Karpas-422 (cell line): ENCODE measurements around the gene DENND6B. TPM values are rescaled to one million over a fixed set of nuclear protein-coding genes. Genes with fewer than 3 reads are reported as not detected.
A peak's percentile ranks its signal among the peaks of the same experiment; 100 is the strongest.

Experiments used
- DNase-seq: peaks from one replicate; pipeline ENCODE4 v3.0.0-alpha.2; 2015
- H2AFZ ChIP-seq: fragments of 200-600 bp; sonication (generic); 2 replicates; pipeline ENCODE4 v1.6.1; 2014; ENCODE audit warnings: antibody characterized with exemption, low read length, mixed read lengths
- H3K27ac ChIP-seq: fragments of 200-600 bp; sonication (generic); 2 replicates; pipeline ENCODE4 v1.5.1; 2014; ENCODE audit warnings: mild to moderate bottlenecking, low read length, moderate library complexity
- H3K27me3 ChIP-seq: fragments of 200-600 bp; sonication (generic); 2 replicates; pipeline ENCODE4 v1.6.1; 2014; ENCODE audit warnings: low read length, mixed read lengths
- H3K36me3 ChIP-seq: fragments of 200-600 bp; sonication (generic); 2 replicates; pipeline ENCODE4 v1.6.1; 2014; ENCODE audit warnings: low read length, mixed read lengths; ENCODE audit not compliant: insufficient read depth
- H3K4me1 ChIP-seq: fragments of 200-600 bp; sonication (generic); 2 replicates; pipeline ENCODE4 v1.6.1; 2014; ENCODE audit warnings: mild to moderate bottlenecking, low read length, mixed read lengths
- H3K4me2 ChIP-seq: fragments of 200-600 bp; sonication (generic); 2 replicates; pipeline ENCODE4 v1.6.1; 2014; ENCODE audit warnings: low read length, low read depth, mild to moderate bottlenecking; ENCODE audit not compliant: poor library complexity, severe bottlenecking
- H3K4me3 ChIP-seq: fragments of 200-600 bp; sonication (generic); 2 replicates; pipeline ENCODE4 v1.5.1; 2014; ENCODE audit warnings: mild to moderate bottlenecking, antibody characterized with exemption, low read length, mixed read lengths
- H3K79me2 ChIP-seq: fragments of 200-600 bp; sonication (generic); 2 replicates; pipeline ENCODE4 v1.6.1; 2014; ENCODE audit warnings: mild to moderate bottlenecking, low read length, mixed read lengths
- H3K9ac ChIP-seq: fragments of 200-600 bp; sonication (generic); 2 replicates; pipeline ENCODE4 v1.6.0; 2014; ENCODE audit warnings: low read length
- H3K9me2 ChIP-seq: fragments of 200-600 bp; sonication (generic), shearing (Covaris generic); replicated peaks from 2 replicates; pipeline ENCODE4 v1.6.0; 2014; ENCODE audit warnings: mild to moderate bottlenecking, low read length, moderate library complexity; ENCODE audit not compliant: insufficient read depth
- H3K9me3 ChIP-seq: fragments of 300-700, 200-600 bp; sonication (generic); 2 replicates; pipeline ENCODE4 v1.6.1; 2014; ENCODE audit warnings: low read length, mixed read lengths
- H4K20me1 ChIP-seq: fragments of 200-600 bp; sonication (generic); 2 replicates; pipeline ENCODE4 v1.6.1; 2014; ENCODE audit warnings: mild to moderate bottlenecking, antibody characterized with exemption, low read length, low read depth; ENCODE audit not compliant: insufficient read depth
- total RNA-seq: library from RNA; depleted of rRNA; stranded (reverse); fragments of >200 nt; shearing (Covaris generic); gene quantifications from 2 replicates; pipeline ENCODE4 v1.2.3, GENCODE V29; 2014; ENCODE audit warnings: low replicate concordance

Gene DENND6B
- total RNA-seq, 1 experiment from 2014 or later = 2.7 TPM

DNA sequence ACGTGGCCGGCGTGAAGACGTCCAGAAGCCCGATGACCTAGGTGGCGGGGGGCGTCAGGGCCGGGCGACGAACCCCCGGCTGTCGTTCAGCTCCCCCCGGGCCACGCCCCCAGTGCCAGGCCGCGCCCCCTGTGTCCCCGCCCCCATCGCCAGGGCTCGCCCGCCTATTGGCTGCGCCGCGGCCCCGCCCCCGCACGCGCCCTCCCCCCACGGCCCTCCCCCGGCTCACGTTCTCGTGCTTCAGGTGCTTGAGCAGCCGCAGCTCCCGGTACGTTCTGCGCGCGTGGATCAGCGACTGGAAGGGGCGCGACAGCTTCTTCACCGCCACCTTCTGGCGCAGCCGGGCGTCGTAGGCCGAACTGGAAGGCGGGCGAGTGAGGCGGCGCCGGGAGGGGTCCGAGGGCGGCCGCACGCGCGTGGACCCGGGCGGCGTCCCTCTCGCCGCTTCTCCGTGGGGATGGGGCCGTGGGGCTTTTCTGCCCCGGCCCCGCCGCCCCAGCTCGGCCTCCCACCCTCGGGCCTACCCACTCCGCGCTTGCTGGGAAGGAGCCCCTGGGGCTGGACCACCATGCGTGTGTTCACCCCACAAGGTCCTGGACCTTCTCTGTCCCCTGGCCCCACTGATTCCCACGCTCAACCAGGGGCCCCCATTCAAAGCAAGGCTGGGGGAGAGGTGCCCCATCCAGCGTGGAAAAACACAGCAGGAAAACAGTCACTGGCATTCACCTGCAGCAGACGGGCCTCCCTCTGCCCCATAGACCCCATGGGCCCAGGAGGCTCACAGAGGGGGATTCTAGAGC lies 59.0 kb downstream of the DENND6B start:
- Histone ChIP-seq H3K27ac (no peak overlapping the region), H3K4me3 (no peak overlapping the region), H3K9me2 (no peaks in the 10 kb centered on the region), H3K27me3 (no peaks in the 10 kb centered on the region), H2AFZ (no peak overlapping the region), H3K36me3 (no peaks in the 10 kb centered on the region), H3K4me1 (peaks cover 33% of the 10 kb centered on the region), H4K20me1 (no peaks in the 10 kb centered on the region), H3K9ac (no peak overlapping the region), H3K9me3 (no peaks in the 10 kb centered on the region), H3K4me2 (no peak overlapping the region), H3K79me2 (no peaks in the 10 kb centered on the region)
- no peak for DNase-seq

DNA sequence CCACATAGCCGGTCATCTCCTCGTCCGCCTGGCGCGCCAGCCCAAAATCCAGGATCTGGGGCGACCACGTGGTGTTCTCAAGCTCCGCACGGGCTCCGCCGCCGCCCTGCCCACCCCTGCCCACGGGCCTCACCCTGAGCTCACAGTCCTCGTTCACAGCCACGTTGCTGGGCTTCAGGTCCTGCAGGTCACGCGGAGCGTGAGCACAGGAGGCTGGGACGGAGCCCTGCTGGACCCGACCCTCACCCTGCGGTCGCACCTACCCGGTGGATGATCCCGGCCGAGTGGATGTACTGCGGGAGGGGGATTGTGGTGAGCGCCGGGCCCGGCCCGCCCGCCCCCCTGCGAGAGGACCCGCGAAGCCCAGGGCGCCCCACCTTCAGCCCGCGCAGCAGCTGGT lies 59.8 kb downstream of the DENND6B start:
- DNase-seq = no peak
- peaks cover 38% of the 10 kb centered on the region for H3K4me1 ChIP-seq
- no peak overlapping the region for H2AFZ ChIP-seq
- no peaks in the 10 kb centered on the region for H3K9me3 ChIP-seq
- no peaks in the 10 kb centered on the region for H3K9me2 ChIP-seq
- H4K20me1 ChIP-seq = no peaks in the 10 kb centered on the region
- H3K4me2 ChIP-seq = no peak overlapping the region
- no peak overlapping the region for H3K9ac ChIP-seq
- no peak overlapping the region for H3K4me3 ChIP-seq
- no peak overlapping the region for H3K27ac ChIP-seq
- no peaks in the 10 kb centered on the region for H3K36me3 ChIP-seq
- no peaks in the 10 kb centered on the region for H3K27me3 ChIP-seq
- H3K79me2 ChIP-seq = no peaks in the 10 kb centered on the region

DNA sequence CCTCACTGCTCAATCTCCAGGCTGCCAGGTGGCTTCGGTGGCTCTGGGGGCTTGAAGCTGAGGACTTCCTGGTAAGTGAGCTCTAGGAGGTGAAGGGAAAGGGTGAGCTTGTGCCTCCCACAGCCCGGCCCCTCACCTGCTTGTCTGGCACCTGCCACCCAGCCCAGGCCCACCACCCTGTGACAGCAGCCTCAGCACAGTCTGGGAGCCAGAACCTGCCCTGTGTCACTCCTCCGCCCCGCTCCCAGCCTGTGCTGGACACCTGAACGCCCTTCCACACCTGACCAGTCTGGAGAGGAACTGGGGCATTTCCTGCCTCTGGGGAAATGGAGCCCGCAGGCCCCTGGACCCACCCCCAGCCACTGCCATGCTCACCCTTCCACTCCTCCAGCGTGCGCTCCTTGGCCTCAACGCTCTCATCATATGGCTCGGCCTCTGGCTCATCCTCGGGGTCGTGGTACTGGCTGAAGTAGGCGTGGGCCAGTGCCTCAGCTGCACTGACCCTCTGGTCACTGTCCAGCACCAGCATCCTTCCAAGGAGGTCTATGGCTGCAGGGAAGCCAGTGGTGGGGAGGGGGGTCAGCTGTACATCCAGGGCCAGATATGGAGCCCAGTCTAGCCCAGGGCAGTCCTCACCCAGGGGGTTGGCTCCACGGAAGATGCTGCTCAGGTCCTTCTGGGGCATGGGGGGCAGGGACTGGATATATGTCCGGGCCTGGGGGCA lies 61.7 kb downstream of the DENND6B start:
- no peaks in the 10 kb centered on the region for H4K20me1 ChIP-seq
- no peak overlapping the region for H3K4me2 ChIP-seq
- H3K4me3 ChIP-seq = no peak overlapping the region
- no peak overlapping the region for H3K27ac ChIP-seq
- no peak for DNase-seq
- H3K36me3 ChIP-seq = no peaks in the 10 kb centered on the region
- H3K9ac ChIP-seq = no peak overlapping the region
- peaks cover 9% of the 10 kb centered on the region for H3K79me2 ChIP-seq
- H2AFZ ChIP-seq = no peak overlapping the region
- H3K4me1 ChIP-seq = peaks cover 28% of the 10 kb centered on the region
- no peaks in the 10 kb centered on the region for H3K27me3 ChIP-seq
- no peaks in the 10 kb centered on the region for H3K9me2 ChIP-seq
- H3K9me3 ChIP-seq = no peaks in the 10 kb centered on the region

GRCh38 chr22:50264104-50264745 lies 62.6 kb downstream of the DENND6B start:
- H3K4me1 ChIP-seq = peaks cover 25% of the 10 kb centered on the region
- H3K9me2 ChIP-seq = no peaks in the 10 kb centered on the region
- H2AFZ ChIP-seq = no peak overlapping the region
- no peak overlapping the region for H3K9ac ChIP-seq
- no peaks in the 10 kb centered on the region for H3K27me3 ChIP-seq
- H4K20me1 ChIP-seq = no peaks in the 10 kb centered on the region
- H3K9me3 ChIP-seq = no peaks in the 10 kb centered on the region
- no peak overlapping the region for H3K27ac ChIP-seq
- peaks cover 17% of the 10 kb centered on the region for H3K79me2 ChIP-seq
- H3K4me2 ChIP-seq = no peak overlapping the region
- H3K36me3 ChIP-seq = no peaks in the 10 kb centered on the region
- no peak overlapping the region for H3K4me3 ChIP-seq
- DNase-seq = no peak

DNA sequence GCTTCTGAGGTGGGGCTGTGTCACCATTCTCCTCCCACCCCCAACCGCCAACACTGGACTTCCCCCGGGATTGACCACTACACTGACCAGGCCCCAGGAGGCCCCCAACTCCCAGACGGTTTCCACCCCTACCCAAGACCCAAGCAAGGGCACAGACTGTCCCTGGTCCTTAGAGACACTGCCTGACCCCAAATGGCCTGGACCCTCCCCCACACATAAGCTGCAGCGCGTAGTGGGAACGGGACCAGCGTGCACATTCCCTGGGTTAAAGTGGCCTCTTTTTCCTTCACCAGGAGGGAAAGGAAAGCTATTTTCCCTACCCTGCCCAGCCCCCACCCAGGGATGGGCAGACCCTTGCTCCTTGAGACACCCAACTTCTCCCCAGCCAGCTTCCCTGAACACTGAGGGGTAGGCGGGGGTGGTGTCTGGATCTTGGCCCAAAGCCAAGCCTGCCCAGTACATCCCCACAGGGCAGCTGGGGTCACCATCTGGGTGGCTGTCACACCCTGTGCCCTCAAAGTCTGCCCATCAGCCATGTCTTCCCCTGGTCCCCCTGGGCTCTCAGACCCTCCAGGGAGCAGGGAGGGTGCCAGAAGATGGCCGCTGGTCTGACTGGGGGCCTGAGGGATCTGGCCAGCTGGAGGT lies 63.7 kb downstream of the DENND6B start:
- peak overlapping the region; percentile 97; the same call in 1 of the 2 replicates for H3K4me3 ChIP-seq
- no peaks in the 10 kb centered on the region for H3K9me3 ChIP-seq
- DNase-seq = no peak
- no peaks in the 10 kb centered on the region; the same call in 1 of the 2 replicates for H3K36me3 ChIP-seq
- H3K79me2 ChIP-seq = peaks cover 25% of the 10 kb centered on the region
- H3K4me2 ChIP-seq = peak overlapping the region; percentile 75
- H3K9me2 ChIP-seq = no peaks in the 10 kb centered on the region
- no peak overlapping the region for H2AFZ ChIP-seq
- peaks cover 24% of the 10 kb centered on the region for H3K4me1 ChIP-seq
- H3K27ac ChIP-seq = peak overlapping the region; percentile 78
- peak overlapping the region; percentile 98 for H3K9ac ChIP-seq
- no peaks in the 10 kb centered on the region for H3K27me3 ChIP-seq
- H4K20me1 ChIP-seq = no peaks in the 10 kb centered on the region

- H3K9ac ChIP-seq = peak overlapping the region; percentile 98
- H2AFZ ChIP-seq = no peak overlapping the region
- peak overlapping the region; percentile 97 for H3K4me3 ChIP-seq
- peaks cover 25% of the 10 kb centered on the region for H3K79me2 ChIP-seq
- H3K4me1 ChIP-seq = peaks cover 24% of the 10 kb centered on the region
- peak; percentile 86 for DNase-seq
- no peaks in the 10 kb centered on the region for H4K20me1 ChIP-seq
- peak overlapping the region; percentile 75 for H3K4me2 ChIP-seq
- no peaks in the 10 kb centered on the region for H3K9me3 ChIP-seq
- H3K27ac ChIP-seq = peak overlapping the region; percentile 78
- H3K27me3 ChIP-seq = no peaks in the 10 kb centered on the region
- no peaks in the 10 kb centered on the region; the same call in 1 of the 2 replicates for H3K36me3 ChIP-seq
- no peaks in the 10 kb centered on the region for H3K9me2 ChIP-seq
These were observed 64.3 kb downstream of the DENND6B start for GRCh38 chr22:50262460-50262911.

DNA sequence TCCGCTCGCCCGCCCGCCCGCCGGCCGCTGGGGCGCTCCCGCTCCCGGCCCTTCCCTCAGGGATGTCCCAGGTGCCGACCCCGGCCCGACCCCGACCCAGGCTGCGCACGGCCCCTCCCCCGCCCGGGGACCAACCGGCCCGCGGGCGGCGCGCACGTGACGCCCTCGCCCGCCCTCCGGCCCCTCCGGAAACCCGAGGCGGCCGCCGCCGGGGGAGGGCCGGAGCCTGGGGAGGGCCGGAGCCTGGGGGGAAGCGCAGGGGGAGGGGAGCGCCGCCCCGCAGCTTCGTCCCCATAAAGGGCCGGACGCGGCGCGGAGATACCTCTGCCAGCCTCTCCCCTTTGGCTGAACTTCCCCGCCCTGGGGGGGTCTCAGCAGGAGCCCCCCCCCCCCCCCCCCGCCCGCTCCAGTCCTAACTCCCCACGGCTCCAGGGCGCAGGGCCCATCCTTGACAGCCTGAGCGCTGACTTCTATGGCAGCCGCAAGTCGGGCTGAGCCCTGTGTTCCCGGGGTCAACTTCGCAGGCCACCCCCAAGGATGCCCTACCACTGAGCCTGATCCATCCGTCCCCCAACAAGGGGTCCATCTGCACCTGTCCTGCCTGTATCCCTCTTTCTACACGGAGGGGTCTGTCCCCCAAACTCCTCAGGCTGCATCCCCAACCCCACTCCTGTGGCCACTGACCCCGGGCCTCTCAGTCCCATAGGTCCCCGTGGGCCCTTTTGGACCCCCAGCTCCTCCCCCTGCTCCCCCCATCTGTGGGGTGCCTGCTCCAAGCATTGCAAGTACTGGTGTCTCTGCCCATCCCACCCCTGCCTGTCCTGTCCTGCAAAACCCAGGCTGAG lies 65.0 kb downstream of the DENND6B start, which contains the start of gene MAPK12:
Gene MAPK12, minus strand, starts transcription at position 69 of the 845 bp plus-strand sequence. CDS start 174 bp downstream, outside the sequence.
- no peaks in the 10 kb centered on the region for H3K9me2 ChIP-seq
- peaks cover 24% of the 10 kb centered on the region for H3K4me1 ChIP-seq
- peak within 1 kb of the TSS; percentile 97 for H3K4me3 ChIP-seq
- peak within 1 kb of the TSS; percentile 98 for H3K9ac ChIP-seq
- H3K79me2 ChIP-seq = peaks cover 25% of the 10 kb centered on the region
- H3K27ac ChIP-seq = peak within 1 kb of the TSS; percentile 79
- no peak within 1 kb of the TSS for H2AFZ ChIP-seq
- no peaks in the 10 kb centered on the region for H3K27me3 ChIP-seq
- peak within 1 kb of the TSS; percentile 99 for H3K4me2 ChIP-seq
- no peaks in the 10 kb centered on the region for H4K20me1 ChIP-seq
- peak; percentile 90 for DNase-seq
- no peaks in the 10 kb centered on the region; the same call in 1 of the 2 replicates for H3K36me3 ChIP-seq
- no peaks in the 10 kb centered on the region for H3K9me3 ChIP-seq
